GM18951 (cell line): ENCODE results near the gene PEPD.

Experiments
- POLR2A ChIP-seq: IDR thresholded peaks from 4 replicates; pipeline ENCODE4 v1.6.1; 2011; ENCODE audit warnings: mild to moderate bottlenecking; ENCODE audit not compliant: insufficient read length, insufficient read depth; ENCODE audit errors: extremely low read depth
- in situ Hi-C: fragments of 300-500 bp; cut with MboI; formaldehyde crosslinking; loops from one replicate; pipeline ENCODE4 v1.12.0; 2022; ENCODE audit warnings: low sequenced_read_pairs, mixed read lengths, inconsistent platforms; ENCODE audit not compliant: unreplicated experiment

PEPD gene

GRCh38 chr19:33399081-33399744 is 122.4 kb downstream of the PEPD start:
- no peak for TF ChIP-seq POLR2A
- in situ Hi-C loops, result no loop called here

- in situ Hi-C loops, result no loop called here
- no peak for TF ChIP-seq POLR2A
These were observed 123.1 kb downstream of the PEPD start for GRCh38 chr19:33398361-33399060.

DNA sequence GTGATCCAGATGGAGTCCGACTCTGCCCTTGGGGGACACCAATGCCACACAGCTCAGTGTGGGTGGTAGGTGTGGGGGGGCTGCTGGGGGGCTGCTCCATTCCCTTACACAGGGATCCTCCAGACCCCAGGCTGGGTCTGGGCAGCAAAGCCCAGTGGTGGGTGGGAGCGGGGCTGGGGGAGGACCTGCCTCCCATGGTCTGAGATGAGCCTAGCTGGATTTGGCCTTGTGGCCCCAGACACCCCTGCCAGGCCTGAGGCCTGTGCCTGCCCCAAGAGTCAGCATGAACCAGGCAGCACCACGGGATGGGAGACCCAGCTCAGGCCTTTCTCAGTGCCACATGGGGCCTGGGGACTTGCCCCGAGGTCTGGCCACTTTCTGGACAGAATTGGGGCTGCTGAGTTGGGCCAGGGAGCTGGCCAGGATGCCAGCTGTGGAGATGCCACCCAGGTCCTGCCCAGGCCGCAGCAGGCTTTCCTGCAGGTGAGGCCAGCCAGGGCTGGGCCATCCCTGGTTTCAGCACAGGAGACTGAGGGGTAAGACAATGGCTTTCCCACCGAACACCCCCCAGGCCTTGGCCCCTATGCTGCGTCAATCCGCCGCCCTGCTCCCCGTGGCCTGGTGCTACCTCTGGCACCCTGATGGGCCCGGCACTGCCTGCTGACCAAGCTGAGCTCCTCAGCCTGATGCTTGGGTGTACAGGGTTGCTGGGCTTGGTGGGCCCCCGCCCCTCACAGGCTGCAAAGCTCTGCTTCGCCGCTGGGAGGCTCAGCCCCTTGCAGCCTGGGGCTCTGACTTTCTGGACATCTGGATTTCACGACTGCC is 123.8 kb downstream of the PEPD start:
- in situ Hi-C loops, result no loop called here
- TF ChIP-seq POLR2A, result no peak

DNA sequence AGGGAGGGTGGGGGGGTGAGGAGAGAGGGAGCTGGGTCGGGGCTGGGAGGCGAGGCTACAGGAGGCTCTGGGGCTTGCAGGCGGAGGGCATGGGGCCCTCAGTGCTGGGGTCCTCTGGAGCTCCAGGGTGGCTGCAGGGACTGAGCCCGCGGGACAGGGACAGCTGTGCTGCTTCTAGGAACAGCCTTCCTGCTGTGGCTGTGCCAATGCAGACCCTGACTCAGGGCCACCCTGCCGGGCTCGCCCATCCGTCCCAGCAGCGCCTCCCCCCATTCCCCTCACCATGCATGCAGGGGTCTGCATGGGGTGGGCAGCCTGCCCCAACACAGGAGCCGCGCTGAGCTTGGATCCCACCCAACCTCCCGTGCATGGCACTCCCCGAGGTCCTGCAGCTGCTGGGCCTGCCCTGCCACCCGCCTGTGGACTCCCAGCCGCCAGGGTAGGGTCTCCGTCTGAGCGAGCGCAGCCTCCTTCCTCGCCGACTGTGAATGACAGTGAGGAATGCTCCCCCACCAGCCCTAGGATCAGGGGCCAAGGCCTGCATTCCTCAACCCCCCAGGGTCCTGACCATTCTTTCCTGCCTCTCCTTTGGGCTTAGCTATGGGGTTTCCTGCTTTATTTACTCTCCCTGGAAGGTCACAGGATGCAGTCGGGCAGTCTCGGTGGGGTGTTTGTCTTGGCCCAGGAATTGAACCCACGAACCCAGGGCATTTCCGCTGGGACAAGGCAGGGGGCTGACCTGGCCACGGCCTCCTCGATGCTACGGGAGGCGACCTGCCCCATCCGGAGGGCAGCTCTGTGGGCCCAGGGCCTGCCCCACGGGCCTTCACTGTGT is 124.7 kb downstream of the PEPD start:
- in situ Hi-C loops, result no loop called here
- TF ChIP-seq POLR2A, result no peak

- in situ Hi-C loops, result no loop called here
- no peak for TF ChIP-seq POLR2A
These were observed 125.7 kb downstream of the PEPD start for GRCh38 chr19:33395561-33396550.

DNA sequence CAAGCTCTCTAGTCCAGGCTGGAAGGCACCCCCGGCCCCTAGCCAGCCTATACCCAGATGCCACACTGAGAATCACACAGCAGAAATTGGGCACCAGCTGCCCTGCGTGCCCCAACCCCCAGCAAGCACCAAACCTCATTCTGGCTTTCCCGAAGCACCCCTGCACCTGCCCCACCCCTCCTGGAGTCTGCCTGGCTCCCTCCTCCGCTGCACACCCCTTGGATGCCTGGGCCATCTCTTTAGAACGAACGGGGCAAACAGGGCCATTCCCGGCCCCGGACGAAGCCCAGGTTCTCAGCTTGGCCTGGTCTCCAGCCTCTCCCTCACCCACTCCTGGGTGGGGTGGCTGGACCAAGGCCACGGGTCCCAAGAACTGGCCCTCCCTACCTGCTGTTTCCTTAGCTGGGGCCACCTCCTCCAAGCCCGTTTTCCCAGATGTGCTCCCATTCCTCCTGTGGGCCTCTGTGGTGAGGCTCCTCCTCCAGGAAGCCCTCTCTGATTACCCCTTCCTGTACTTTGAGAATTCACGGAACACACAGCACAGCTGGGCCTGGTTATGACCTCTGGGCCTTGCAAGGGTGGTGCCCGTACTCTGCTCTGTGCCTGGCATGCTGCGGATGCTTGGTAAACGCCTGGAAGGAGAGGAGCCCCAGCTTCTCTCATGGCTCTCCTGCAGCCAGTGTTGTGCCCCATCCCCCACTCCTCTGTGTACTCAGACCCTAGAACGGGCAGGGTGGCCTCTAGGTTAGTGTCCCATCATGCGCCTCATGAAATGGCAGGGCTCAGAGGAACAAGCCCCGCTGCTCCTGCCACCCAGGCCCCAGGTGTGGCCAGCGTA is 126.6 kb downstream of the PEPD start:
- TF ChIP-seq POLR2A, result no peak
- in situ Hi-C loops, result no loop called here

DNA sequence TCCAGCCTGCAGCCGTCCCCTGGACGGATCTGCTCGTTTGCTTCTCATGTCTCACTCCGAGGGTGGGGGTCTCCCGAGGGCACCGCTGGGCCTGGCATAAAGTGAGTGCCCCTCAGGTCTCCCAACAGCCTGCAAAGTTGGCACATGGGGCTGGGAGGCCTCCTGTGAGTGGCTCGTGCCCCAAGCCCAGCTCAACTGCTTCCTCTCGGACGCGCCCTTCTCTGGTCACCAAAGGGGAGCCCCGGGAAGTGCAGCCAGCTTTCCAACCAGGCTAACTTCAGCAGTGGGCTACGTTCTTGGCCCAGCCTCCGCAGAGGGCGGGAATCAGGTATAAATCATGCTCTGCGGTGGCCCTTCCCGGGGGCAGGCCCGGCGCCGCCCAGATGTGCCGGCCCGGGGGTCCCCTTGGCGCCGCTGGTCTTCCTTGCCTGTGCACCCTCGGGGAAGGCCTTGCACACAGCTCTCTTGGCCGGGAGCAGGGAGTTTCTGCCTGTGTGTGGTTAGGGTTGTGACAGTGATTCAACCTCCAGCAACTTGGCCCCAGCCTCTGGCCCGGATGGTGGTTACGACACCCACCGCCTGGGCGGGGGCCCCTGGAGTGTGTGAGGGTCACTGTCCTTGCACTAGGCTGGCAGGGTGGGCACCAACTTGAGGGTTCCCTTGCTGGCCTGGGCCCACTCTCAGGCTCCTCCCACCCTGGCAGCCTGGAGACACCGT is 127.4 kb downstream of the PEPD start:
- no peak for TF ChIP-seq POLR2A
- in situ Hi-C loops, result no loop called here

- TF ChIP-seq POLR2A, result no peak
- in situ Hi-C loops, result no loop called here
These were observed 128.1 kb downstream of the PEPD start for GRCh38 chr19:33393286-33394005.

DNA sequence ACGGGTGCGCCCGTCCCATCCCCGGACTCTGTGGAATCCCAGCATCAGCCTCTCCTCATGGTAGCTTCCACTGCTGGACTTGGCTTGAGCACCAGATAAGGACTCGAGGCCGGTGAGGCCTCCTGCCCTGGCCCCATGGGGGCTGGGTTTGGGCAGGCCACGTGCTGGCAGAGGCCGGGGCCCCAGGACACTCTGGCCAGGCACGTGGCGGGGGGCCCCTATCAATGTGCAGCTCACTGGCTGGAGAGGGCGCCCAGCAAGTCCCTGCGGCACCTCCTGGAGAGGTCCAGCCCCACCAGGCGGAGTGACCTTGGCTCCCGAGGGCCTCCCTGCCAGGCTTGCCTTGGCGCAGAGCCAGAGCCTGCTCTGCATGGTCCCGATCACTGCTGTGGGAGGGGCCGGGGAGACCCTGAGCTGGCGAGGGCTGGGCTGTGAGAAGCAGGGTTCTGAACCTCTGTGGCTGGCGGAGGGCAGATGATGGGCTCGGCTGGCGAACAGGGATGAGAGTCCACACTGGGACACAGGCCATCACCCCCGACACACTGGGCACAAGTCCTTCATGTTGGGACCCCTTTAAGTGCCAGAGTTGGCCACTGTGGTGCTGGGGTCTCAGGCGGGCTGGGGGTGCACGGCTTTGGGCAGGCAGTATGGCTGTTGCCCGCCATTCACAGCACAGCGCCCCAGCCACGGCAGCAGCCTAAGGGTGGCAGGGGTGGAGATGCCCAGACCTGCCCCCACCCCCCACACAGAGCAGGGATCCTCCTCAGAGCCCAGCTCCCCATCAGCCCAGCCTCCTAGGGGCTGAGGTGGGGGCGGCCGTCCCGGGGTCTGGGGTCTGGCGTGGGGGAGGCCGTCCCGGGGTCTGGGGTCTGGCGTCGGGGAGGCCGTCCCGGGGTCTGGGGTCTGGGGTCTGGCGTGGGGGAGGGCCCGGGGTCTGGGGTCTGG is 129.0 kb downstream of the PEPD start:
- TF ChIP-seq POLR2A, result no peak
- in situ Hi-C loops, result no loop called here
